ENCODE data around the gene CASZ1. TPM values are rescaled to one million over a fixed set of nuclear protein-coding genes. Genes with fewer than 3 reads are reported as not detected.

CASZ1 gene
- total RNA-seq, 1 donor from 2014 or later = 0.62 TPM

DNA sequence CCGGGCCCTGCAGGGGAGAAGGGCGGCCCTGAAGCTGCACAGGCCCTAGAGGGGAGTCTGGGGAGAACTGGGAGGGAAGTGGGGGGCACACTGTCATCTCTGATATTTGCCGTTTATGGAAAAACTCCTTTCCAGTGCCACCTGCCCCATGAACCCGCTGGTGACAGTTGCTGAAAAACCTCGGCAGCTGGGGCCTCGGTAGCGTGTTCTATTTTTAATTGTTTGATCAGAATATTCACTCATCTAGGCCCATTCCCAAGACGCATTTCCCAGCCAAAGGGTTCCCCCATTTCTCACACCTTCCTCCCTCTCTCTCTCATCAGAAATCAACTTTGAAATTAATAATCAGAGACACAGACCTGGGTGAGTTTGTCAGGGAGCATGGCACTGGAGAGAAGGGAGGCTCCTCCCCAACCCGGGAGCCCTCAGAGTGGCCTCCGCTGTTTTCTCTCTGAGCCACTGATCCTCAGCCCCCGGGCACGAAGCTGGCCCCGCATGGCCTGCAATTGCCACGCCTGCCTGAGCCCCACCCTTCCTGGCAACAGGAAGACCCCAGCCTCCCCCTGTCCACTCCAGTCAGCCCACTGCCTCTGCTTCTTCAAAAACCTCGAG is 111.1 kb downstream of the CASZ1 start:
- no peak for DNase-seq

DNA sequence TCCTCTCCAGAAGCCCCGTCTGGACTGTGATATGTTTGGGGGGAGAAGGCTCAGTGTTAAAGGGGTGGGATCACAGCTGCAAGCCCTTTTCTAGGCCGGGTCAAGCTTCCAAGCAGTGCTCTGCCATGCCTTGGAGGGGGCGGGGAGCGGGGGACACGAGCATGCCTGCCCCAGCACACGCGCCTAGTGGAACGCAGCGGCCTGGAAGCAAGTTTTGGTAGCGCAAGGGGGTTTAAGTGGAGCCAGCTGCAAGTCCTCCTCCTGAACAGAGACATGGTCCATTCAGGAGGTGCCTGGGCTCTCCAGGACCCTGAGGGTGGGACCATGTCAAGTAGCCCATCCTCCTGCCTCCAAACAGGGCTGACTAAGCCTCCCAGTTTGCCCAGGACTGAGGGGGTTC is 112.2 kb downstream of the CASZ1 start:
- no peak for DNase-seq

DNA sequence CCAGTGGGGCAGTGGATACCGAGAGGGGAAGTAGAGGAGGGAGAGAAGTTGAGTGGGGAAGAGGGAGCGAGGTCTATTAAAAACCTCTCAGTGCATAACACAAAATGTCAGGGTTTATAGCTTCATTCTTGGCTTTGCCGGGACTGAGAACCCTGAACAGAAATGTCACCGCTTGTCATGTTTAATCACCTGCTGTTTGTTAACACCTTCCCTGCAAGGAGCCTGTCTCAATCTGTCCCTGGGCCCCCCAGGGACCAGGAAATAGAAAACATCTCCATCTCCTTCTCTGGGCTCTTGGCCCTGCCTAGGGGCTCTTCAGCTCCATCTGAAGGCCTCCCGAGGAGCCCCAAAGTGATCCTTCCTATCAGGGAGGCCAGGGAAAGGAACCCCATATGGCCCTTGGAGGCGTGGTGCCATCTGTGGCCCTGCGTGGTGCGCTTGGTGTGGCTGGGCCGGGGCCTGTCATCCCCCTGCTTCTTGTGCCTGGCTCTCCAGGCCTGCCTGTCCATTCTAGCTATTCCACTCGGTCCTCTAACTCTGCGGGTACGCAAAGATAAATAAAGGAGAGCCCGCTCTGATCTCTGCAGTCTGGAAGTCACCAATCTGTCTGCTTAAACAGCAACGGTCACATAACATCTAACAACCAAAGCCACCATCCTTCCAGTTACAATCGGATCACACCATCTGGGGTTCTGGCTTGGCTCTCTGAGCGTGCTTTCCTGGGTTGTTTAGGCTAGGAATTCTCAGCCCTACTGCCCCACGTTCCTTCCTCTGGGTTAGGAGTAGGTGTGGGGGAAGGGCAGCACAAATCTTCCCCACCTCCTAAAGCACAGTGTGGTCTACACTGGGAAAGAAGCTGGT is 113.8 kb downstream of the CASZ1 start:
- no peak for DNase-seq

DNA sequence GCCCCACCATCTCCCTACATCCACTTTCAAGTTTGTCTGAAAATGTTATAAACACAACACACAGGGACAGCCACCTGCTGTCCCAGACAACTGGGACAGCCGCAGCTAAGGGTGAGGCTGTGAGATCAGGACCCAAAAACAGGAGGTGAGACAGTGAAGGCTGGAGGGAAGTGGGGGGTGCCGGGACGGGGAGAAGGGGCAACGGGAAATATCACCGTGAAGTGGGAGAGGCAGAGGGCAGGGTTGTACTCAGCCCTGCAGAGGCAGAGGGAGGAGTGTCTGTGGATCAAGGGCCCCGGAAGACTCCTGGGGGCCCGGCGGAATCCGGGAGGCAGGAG is 114.4 kb downstream of the CASZ1 start:
- no peak for DNase-seq

DNA sequence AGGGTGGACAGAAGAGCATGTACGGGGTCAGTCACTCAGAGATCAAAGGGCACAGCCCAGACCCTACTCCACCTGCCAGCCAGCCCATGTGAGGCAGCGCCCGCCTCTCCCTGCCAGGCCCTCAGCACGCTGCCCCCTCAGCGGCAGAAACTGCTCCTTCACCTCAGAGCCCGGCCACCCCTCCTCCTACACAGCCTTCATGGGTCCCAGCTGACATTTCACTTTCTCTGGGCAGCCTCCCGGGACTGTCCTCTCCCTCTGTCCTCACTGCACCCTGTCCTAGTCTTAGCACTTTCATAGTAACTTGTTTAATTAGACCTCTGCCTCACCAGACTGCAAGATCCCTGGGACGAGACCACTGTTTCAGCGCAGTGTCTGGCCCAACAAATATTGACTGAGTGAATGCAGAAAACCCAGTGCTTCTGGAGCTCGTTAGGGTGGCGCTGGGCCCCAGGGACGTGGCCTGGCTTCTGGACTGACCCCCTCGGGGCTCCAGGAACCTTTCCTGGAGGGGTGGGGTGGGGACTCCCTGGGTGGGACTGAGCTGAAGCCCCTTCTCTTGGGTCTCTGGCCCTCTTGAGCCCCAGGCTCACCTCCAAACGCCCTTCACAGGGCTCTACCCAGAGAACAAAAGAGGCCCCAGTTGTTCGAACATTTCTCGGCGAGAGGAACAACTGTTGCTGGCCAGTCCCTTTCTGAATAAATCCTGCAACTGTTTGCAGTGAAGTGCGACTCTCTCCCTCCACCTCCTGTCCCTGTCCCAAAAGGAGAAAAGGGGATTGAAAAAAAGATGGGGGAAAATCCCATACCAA is 114.9 kb downstream of the CASZ1 start:
- DNase-seq = no peak

- DNase-seq = no peak
These were observed 116.0 kb downstream of the CASZ1 start for GRCh38 chr1:10680487-10680886.

GRCh38 chr1:10679496-10680220 is 116.8 kb downstream of the CASZ1 start:
- DNase-seq = no peak

- DNase-seq = no peak
These were observed 117.6 kb downstream of the CASZ1 start for GRCh38 chr1:10678852-10679251.

- DNase-seq = no peak
These were observed 118.0 kb downstream of the CASZ1 start for GRCh38 chr1:10678402-10678801.

DNA sequence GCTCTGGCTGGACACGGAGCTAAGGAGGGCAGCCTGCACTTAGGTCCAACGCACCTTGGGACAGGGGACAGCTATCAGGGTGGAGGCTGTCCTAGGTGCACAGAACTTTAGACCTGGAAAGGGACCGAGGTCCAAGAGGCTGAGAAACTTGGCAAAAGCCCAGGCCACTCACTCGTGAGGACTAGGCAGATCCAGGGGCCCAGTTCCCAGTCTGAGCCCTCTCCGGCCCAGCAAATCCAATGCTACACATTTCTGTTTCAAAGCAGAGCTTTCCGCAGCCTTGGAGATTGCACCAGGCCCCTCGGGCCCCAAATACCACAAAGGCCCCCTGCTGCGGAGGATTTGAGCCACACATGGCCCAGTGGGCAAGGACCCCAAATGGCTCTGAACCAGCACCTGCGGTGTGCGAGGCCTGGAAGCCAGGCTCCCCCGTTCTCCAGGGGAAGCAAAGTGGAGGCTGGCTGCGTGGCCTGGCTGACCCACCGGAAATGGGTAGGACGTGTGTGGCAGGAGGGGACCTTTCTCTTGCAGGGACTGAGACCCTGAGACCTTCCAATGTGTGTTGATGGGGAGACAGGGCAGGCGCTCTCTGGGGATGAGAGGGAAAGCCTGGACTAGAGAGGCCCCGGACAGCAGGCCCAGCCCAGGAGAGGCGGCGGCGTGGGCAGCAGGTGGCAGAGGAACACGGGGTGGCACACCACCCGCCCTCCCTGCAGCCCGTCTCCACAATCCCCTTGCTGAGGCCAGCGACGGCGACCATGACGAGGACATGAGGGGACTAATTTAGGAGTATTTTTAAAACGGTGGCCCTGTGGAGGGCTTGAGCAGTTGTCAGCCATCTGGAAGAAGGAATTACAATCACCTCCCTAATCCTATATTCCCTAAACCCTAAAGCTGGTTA is 118.7 kb downstream of the CASZ1 start:
- no peak for DNase-seq

- DNase-seq = no peak
These were observed 119.5 kb downstream of the CASZ1 start for GRCh38 chr1:10676963-10677362.

DNA sequence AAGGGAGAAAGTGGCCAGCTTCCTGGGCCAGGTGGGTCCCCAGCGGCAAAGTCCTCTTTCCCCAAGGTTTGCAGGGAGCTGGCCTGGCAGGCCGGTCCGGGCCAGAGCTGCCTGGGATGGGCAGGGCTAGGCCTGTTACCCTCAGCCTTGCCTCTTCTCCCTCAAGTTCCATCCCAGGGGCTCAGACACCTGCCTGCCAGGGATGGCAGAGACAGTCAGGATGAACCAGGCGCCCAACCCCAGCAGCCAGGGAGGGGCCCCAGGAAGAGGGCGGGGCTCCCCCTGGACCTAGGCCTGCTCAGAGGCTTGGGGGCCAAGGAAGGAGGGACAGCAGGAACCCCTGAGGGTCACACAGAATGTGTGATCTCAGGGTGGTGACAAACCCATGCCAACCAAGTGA is 120.6 kb downstream of the CASZ1 start:
- DNase-seq = no peak

GRCh38 chr1:10674700-10675609 is 121.5 kb downstream of the CASZ1 start:
- DNase-seq = no peak

DNA sequence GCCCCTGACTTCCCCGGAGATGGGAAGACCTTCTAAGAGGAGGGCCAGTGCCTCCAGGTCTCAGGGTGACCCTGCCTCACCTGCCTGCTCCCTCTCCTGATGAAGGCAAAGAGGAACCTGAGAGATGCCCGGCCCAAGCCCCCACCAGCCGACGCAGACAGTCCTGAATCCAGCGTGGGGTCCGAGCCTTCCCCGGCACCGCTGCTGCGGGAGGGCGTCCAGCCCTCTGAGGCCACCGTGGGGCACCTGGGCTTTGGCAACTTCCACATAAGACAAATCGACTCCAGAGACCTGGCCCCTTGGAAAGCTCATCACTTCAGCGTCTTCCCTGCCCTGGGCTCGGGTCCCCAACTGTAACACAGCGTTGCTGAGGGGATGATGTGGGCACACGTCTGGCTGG is 122.2 kb downstream of the CASZ1 start:
- no peak for DNase-seq

DNA sequence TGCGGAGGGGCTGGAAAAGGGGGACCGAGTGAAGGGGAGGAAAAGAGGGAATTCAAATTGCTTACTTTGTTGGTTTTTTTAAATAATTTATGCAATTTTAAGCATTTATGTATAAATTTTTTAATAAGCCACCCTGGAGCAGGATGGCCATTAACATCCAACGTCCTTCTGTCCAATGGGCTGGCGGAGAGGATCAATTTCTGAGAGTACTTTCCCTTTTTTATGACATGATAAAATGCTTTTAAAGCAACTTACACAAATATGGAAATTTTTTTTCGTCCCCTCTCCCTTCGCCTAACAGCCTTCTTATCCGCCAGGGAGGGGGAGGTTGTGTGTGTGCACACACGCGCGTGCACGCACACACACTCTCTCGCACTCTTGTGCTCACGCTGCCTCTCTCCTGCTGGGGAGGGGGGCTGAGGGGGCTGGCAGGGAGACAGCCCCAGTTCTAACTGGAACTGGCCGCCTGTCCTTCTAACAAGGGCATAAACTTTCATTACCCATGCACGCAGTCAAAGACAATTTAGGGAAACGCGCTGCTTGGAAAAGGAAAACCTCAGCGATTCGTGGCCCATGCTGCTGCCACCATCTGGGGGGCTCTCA is 123.2 kb downstream of the CASZ1 start:
- no peak for DNase-seq

DNA sequence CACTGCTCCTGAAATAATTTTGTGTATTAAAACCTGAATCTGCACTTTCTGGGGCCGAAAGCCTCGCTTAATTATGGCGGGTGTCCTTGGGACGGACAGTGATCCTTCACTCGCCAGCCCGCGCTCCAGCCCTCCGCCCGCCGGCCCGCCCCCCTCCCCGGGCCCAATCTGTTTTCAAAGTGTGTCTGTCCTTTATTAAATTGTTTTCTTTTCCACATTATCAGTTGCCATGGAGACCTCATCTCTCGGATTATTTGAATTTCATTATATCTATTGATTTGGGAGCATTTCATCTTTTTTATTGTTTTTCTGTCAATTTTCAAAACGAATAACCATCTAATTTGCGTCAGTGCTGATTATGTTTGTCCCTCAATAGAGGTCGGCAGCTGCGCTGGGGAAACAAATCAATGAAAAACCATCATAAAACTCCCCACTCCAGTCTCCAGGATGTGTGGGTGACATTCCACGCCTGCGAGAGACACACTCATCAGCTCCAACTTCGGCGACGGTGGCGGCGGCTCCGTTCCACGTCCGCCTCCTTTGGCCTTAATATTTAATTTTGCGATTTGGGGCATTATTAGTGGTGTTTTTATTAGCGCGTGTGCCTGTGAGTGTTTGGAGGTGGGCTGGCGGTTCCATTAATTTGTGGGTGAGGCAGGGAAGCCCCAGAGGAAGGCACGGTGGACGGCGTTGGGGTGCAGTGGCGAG is 123.9 kb downstream of the CASZ1 start:
- DNase-seq = no peak

- no peak for DNase-seq
These were observed 124.7 kb downstream of the CASZ1 start for GRCh38 chr1:10671622-10672342.

DNA sequence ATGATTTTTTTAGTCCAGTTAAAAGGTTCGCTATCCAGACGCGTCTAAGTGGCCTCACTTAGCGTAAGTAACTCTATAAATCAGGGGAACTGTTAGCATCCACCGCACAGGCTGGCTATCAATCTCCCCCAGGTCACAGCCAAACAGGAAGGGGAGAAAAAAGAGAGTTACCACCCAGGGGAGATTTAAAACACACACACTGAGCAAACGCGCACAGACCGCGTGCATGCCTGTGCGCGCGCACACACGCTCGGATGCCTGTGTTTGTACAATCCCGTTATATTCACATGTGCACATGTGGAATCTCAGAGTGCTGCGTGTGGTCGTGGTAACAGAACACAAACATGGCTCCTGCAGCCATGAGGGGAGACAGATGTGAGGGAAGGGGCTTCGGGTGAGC is 125.4 kb downstream of the CASZ1 start:
- DNase-seq = no peak

GRCh38 chr1:10670190-10670589 is 126.3 kb downstream of the CASZ1 start:
- DNase-seq = no peak

All from occipital lobe (tissue), 2 donors.